Gastrocnemius medialis (tissue), 4 donors: ENCODE data around the gene SPATA16. TPM values are rescaled to one million over a fixed set of nuclear protein-coding genes. Genes with fewer than 3 reads are reported as not detected.
"Not testable (repeated sequence)": the region's sequence is repeated elsewhere in the genome, so short reads cannot be mapped to it uniquely, and the experiment has no call there.

Experiments used
- ATAC-seq, 2 donors: fragments of 150-250 bp; one replicate each; pipeline ENCODE4 v1.9.1; 2016
- DNase-seq, 2 donors: peaks; one replicate each; pipeline ENCODE4 v3.0.0-alpha.2; 2019
- H3K27ac ChIP-seq, 4 donors: fragments of 200-600 bp; sonication (generic); 1 replicate in 1 of 4; 2 replicates in 3 of 4; pipeline ENCODE4 v1.5.1; 2016 to 2018; ENCODE audit warnings: mild to moderate bottlenecking in 2 of 4, moderate library complexity in 1 of 4
- H3K27me3 ChIP-seq, 3 donors: fragments of 200-600 bp; sonication (generic) in 2 of 3; 1 replicate in 1 of 3; 2 replicates in 2 of 3; pipeline versions ENCODE4 v1.5.1 to v1.6.0; 2016 to 2019; ENCODE audit warnings: mild to moderate bottlenecking in 1 of 3, moderate library complexity in 1 of 3
- H3K36me3 ChIP-seq, 2 donors: fragments of 200-600 bp; sonication (generic) in 1 of 2; one replicate each; pipeline ENCODE4 v1.5.1; 2017 to 2018
- H3K4me1 ChIP-seq, 2 donors: fragments of 200-600 bp; sonication (generic) in 1 of 2; one replicate each; pipeline ENCODE4 v1.5.1; 2016 to 2017; ENCODE audit warnings: mild to moderate bottlenecking in 2 of 2
- H3K4me3 ChIP-seq, 4 donors: fragments of 200-600 bp; sonication (generic) in 3 of 4; 1 replicate in 1 of 4; 2 replicates in 3 of 4; pipeline ENCODE4 v1.5.1; 2016 to 2019; ENCODE audit warnings: mild to moderate bottlenecking in 2 of 4
- H3K9me3 ChIP-seq, 3 donors: fragments of 200-600 bp; sonication (generic) in 2 of 3; 1 replicate in 1 of 3; 2 replicates in 2 of 3; pipeline ENCODE4 v1.5.1; 2016 to 2019
- CTCF ChIP-seq, 5 experiments: fragments of 450-650 bp in 3 of 5; fragments of 200-600 bp in 2 of 5; sonication (generic) in 2 of 5; IDR thresholded peaks in 4 of 5; conservative IDR thresholded peaks in 1 of 5; 1 replicate in 4 of 5; 2 replicates in 1 of 5; pipeline ENCODE4 v1.5.1; 2016 to 2019; ENCODE audit warnings: antibody characterized with exemption in 5 of 5, mild to moderate bottlenecking in 3 of 5, moderate library complexity in 3 of 5
- POLR2A ChIP-seq, 2 donors: fragments of 450-650 bp; IDR thresholded peaks; one replicate each; pipeline ENCODE4 v1.6.1; 2017; ENCODE audit warnings: antibody characterized with exemption in 2 of 2, mild to moderate bottlenecking in 2 of 2, moderate library complexity in 2 of 2
- in situ Hi-C, 4 donors: fragments of 200-750 bp; cut with MboI; loops; one replicate each; pipeline versions ENCODE4 v1.15.0 to v1.8.0; 2017; ENCODE audit warnings: low sequenced_read_pairs in 4 of 4
- intact Hi-C: fragments of 100-400 bp; cut with DNase I; formaldehyde crosslinking; loops from one replicate; pipeline ENCODE4 v1.15.1; 2023; ENCODE audit warnings: low total_unique reads
- total RNA-seq, 4 donors: library from RNA; depleted of rRNA; stranded (reverse); fragments of >200 nt; gene quantifications; one replicate each; pipeline versions ENCODE4 v1.1.0 to v1.2.3, GENCODE V29; 2016

SPATA16 gene
- total RNA-seq, 4 donors from 2014 or later: not detected

GRCh38 chr3:172973799-172974198 lies 167.2 kb downstream of the SPATA16 start:
- DNase-seq (no peak), ATAC-seq (no peak)
- no peak overlapping the region for H3K27ac ChIP-seq
- H3K4me3 ChIP-seq: no peak overlapping the region
- TF ChIP-seq CTCF (IDR thresholded peaks at IDR 0.05 in 4 of 5, conservative IDR thresholded peaks at IDR 0.05 in 1 of 5) (no peak), POLR2A (IDR thresholded peaks at IDR 0.05) (no peak)
- no peaks in the 10 kb centered on the region for H3K27me3 ChIP-seq
- no peaks in the 10 kb centered on the region for H3K36me3 ChIP-seq
- no peaks in the 10 kb centered on the region for H3K4me1 ChIP-seq
- intact Hi-C loops (no loop called here), in situ Hi-C loops (no loop called here)
- H3K9me3 ChIP-seq: no peaks in the 10 kb centered on the region

- intact Hi-C loops (no loop called here), in situ Hi-C loops (no loop called here)
- H3K9me3 ChIP-seq: no peaks in the 10 kb centered on the region
- H3K4me3 ChIP-seq: no peak overlapping the region
- H3K36me3 ChIP-seq: no peaks in the 10 kb centered on the region
- no peak for TF ChIP-seq CTCF (IDR thresholded peaks at IDR 0.05 in 4 of 5, conservative IDR thresholded peaks at IDR 0.05 in 1 of 5)
- no peak for TF ChIP-seq POLR2A (IDR thresholded peaks at IDR 0.05)
- H3K4me1 ChIP-seq: no peaks in the 10 kb centered on the region
- DNase-seq: no peak
- H3K27ac ChIP-seq: no peak overlapping the region
- H3K27me3 ChIP-seq: no peaks in the 10 kb centered on the region
- no peak for ATAC-seq
Observed at GRCh38 chr3:172972717-172973116, 168.3 kb downstream of the SPATA16 start.

- DNase-seq (no peak), ATAC-seq (no peak)
- TF ChIP-seq POLR2A (IDR thresholded peaks at IDR 0.05): no peak
- no peak for TF ChIP-seq CTCF (IDR thresholded peaks at IDR 0.05 in 4 of 5, conservative IDR thresholded peaks at IDR 0.05 in 1 of 5)
- H3K4me1 ChIP-seq: no peaks in the 10 kb centered on the region
- no peaks in the 10 kb centered on the region for H3K27me3 ChIP-seq
- H3K27ac ChIP-seq: no peak overlapping the region
- in situ Hi-C loops (no loop called here), intact Hi-C loops (no loop called here)
- H3K36me3 ChIP-seq: no peaks in the 10 kb centered on the region
- H3K9me3 ChIP-seq: no peaks in the 10 kb centered on the region
- no peak overlapping the region for H3K4me3 ChIP-seq
Observed at GRCh38 chr3:172972067-172972466, 169.0 kb downstream of the SPATA16 start.

GRCh38 chr3:172968646-172969045 lies 172.4 kb downstream of the SPATA16 start:
- ATAC-seq (no peak), DNase-seq (no peak)
- H3K27me3 ChIP-seq: no peaks in the 10 kb centered on the region
- intact Hi-C loops: no loop called here
- in situ Hi-C loops: no loop called here
- no peaks in the 10 kb centered on the region for H3K4me1 ChIP-seq
- TF ChIP-seq CTCF (IDR thresholded peaks at IDR 0.05 in 4 of 5, conservative IDR thresholded peaks at IDR 0.05 in 1 of 5): no peak
- no peak for TF ChIP-seq POLR2A (IDR thresholded peaks at IDR 0.05)
- H3K9me3 ChIP-seq: no peaks in the 10 kb centered on the region
- H3K4me3 ChIP-seq: no peak overlapping the region
- no peaks in the 10 kb centered on the region for H3K36me3 ChIP-seq
- no peak overlapping the region for H3K27ac ChIP-seq

GRCh38 chr3:172965256-172965655 lies 175.8 kb downstream of the SPATA16 start:
- Histone ChIP-seq H3K36me3 (no peaks in the 10 kb centered on the region), H3K9me3 (no peaks in the 10 kb centered on the region), H3K4me1 (no peaks in the 10 kb centered on the region), H3K4me3 (no peak overlapping the region), H3K27ac (no peak overlapping the region), H3K27me3 (no peaks in the 10 kb centered on the region)
- DNase-seq (no peak), ATAC-seq (no peak)
- in situ Hi-C loops (no loop called here), intact Hi-C loops (no loop called here)
- TF ChIP-seq POLR2A (IDR thresholded peaks at IDR 0.05) (no peak), CTCF (IDR thresholded peaks at IDR 0.05 in 4 of 5, conservative IDR thresholded peaks at IDR 0.05 in 1 of 5) (no peak)

- H3K4me1 ChIP-seq, intact Hi-C loops, ATAC-seq, H3K4me3 ChIP-seq, DNase-seq, H3K36me3 ChIP-seq, H3K9me3 ChIP-seq, H3K27ac ChIP-seq, H3K27me3 ChIP-seq, in situ Hi-C loops: not testable (repeated sequence)
Observed at GRCh38 chr3:172960626-172961182, 180.3 kb downstream of the SPATA16 start.
